Measurements from ENCODE around the gene CEP131.
A peak's percentile ranks its signal among the peaks of the same experiment; 100 is the strongest.

The CEP131 gene

DNA sequence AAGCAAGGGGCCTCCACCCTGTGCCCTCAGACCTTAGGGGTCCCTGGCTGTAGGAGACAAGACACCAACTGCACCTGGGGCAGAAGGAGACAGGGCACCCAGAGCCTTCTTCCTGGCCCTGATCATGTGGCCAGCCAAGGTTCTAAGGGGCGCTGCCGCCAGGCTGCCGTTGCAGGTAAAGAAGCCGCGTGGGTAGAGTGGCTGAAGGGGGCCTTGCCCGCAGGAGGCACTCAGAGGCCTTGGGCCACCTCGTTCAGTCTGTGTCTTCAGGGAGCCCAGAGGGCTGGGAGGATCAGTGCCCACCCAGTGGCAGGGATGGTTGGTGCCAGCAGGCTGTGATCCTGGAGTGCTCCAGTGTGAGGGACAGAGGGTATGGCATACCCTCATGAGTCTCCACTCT is 55.1 kb downstream of the CEP131 start:
- DNase-seq (ENCODE audit: low spot score) (no peak), ATAC-seq (ENCODE audit: low read depth) (no peak)
- H3K4me3 ChIP-seq (ENCODE audit: severe bottlenecking): no peak overlapping the region
- H3K9me3 ChIP-seq (ENCODE audit: severe bottlenecking): no peaks in the 10 kb centered on the region
- no peaks in the 10 kb centered on the region for H3K4me1 ChIP-seq (ENCODE audit: insufficient read depth, poor library complexity, severe bottlenecking)
- TF ChIP-seq, protein P1, sequence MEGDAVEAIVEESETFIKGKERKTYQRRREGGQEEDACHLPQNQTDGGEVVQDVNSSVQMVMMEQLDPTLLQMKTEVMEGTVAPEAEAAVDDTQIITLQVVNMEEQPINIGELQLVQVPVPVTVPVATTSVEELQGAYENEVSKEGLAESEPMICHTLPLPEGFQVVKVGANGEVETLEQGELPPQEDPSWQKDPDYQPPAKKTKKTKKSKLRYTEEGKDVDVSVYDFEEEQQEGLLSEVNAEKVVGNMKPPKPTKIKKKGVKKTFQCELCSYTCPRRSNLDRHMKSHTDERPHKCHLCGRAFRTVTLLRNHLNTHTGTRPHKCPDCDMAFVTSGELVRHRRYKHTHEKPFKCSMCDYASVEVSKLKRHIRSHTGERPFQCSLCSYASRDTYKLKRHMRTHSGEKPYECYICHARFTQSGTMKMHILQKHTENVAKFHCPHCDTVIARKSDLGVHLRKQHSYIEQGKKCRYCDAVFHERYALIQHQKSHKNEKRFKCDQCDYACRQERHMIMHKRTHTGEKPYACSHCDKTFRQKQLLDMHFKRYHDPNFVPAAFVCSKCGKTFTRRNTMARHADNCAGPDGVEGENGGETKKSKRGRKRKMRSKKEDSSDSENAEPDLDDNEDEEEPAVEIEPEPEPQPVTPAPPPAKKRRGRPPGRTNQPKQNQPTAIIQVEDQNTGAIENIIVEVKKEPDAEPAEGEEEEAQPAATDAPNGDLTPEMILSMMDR (IDR thresholded peaks at IDR 0.05; ENCODE audit: poor library complexity, severe bottlenecking): no peak
- H3K27me3 ChIP-seq (ENCODE audit: insufficient read depth, poor library complexity, severe bottlenecking): peaks cover 36% of the 10 kb centered on the region
- H3K27ac ChIP-seq (ENCODE audit: poor library complexity, severe bottlenecking): no peak overlapping the region
- no peaks in the 10 kb centered on the region for H3K36me3 ChIP-seq (ENCODE audit: low read depth)

DNA sequence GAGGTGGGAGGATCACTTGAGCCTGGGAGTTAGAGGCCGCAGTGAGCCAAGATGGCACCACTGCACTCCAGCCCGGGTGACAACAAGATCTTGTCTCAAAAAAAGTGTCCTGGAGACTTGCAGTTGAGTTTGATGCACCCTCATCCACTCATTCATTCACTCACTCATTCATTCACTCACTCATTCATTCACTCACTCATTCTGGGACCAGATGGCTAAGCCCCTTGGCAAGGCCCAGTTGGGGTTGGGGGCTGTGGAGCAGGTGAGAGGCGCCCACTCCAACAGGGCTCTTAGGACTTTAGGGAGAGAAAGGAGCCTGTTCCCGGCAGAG is 55.6 kb downstream of the CEP131 start:
- TF ChIP-seq, protein P1 (IDR thresholded peaks at IDR 0.05; ENCODE audit: poor library complexity, severe bottlenecking): no peak
- ATAC-seq (ENCODE audit: low read depth) (no peak), DNase-seq (ENCODE audit: low spot score) (no peak)
- no peaks in the 10 kb centered on the region for H3K9me3 ChIP-seq (ENCODE audit: severe bottlenecking)
- peaks cover 36% of the 10 kb centered on the region for H3K27me3 ChIP-seq (ENCODE audit: insufficient read depth, poor library complexity, severe bottlenecking)
- H3K36me3 ChIP-seq (ENCODE audit: low read depth): no peaks in the 10 kb centered on the region
- no peak overlapping the region for H3K27ac ChIP-seq (ENCODE audit: poor library complexity, severe bottlenecking)
- no peak overlapping the region for H3K4me3 ChIP-seq (ENCODE audit: severe bottlenecking)
- H3K4me1 ChIP-seq (ENCODE audit: insufficient read depth, poor library complexity, severe bottlenecking): no peaks in the 10 kb centered on the region

DNA sequence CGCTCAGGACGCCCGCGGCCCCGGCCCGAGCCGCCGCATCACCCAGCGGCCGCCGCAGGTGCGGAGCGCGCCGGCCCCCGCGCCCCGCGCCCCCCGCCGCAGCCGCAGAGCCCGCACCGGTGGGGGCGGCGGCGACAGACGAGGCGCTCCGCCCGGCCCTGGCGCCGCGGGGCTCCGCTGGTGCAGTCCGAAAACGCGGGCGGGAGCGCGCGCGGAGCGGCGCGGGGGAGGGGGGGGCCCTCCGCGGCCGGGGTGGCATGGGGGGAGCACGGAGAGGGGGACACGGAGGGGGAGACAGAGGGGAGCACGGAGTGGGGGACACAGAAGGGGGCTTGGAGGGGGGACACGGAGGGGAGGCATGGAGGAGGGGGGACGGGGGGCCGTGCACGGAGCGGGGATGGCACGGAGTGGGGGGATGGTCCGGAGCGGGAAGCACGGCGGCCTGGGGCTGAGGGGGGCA is 56.7 kb downstream of the CEP131 start, which contains the start of gene AATK:
Gene AATK (minus strand): TSS at position 189 of the 460 bp plus-strand sequence. CDS start 229 bp downstream, outside the sequence.
- Histone ChIP-seq H3K36me3 (ENCODE audit: low read depth) (no peaks in the 10 kb centered on the region), H3K4me1 (ENCODE audit: insufficient read depth, poor library complexity, severe bottlenecking) (no peaks in the 10 kb centered on the region), H3K27ac (ENCODE audit: poor library complexity, severe bottlenecking) (no peak within 1 kb of the TSS), H3K4me3 (ENCODE audit: severe bottlenecking) (peak within 1 kb of the TSS; percentile 17), H3K27me3 (ENCODE audit: insufficient read depth, poor library complexity, severe bottlenecking) (peaks cover 36% of the 10 kb centered on the region), H3K9me3 (ENCODE audit: severe bottlenecking) (no peaks in the 10 kb centered on the region)
- ATAC-seq (ENCODE audit: low read depth): no peak
- TF ChIP-seq, protein P1 (IDR thresholded peaks at IDR 0.05; ENCODE audit: poor library complexity, severe bottlenecking): no peak
- no peak for DNase-seq (ENCODE audit: low spot score)

DNA sequence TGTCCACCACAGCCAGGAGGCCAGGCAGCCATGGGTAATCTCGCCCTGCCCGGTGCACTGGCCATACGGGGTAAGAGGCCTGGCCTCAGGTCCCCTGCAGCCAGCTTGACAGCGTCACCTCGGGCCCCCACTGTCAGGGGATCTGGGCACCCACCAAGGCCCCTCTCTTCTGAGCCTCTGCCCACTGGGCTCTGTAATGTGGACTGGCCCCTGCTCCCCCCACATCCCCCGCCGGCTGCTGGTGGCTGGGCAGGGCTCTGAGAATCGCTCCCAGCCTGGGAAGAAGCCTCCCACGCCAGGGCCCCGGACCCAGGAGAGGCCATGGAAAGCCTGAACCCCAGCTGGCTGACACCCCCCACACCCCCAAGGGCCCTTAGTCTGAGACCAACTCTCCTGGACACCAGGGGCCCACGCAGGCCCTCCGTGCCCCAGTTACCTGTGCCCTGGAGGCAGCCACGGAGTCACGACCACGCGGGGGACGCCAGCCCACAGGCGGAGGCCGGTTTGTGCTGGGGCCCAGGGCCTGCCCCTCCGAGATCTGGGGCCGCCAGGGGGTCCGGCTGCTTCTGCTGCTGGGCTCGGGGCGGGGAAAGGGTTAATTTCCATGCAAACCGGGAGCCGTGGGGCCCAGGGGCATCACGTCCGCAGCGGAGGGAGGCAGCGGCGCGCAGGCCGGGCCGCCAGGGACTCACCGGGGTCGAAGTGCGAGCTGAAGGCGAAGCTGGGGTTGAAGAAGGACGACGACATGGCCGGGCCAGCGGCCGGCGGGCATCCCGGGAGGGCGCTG is 57.3 kb downstream of the CEP131 start, which contains the start of gene PVALEF:
Gene PVALEF (plus strand): TSS at position 262 of the 787 bp plus-strand sequence. CDS start 15,720 bp downstream, outside the sequence.
- Histone ChIP-seq H3K4me1 (ENCODE audit: insufficient read depth, poor library complexity, severe bottlenecking) (no peaks in the 10 kb centered on the region), H3K27me3 (ENCODE audit: insufficient read depth, poor library complexity, severe bottlenecking) (peaks cover 36% of the 10 kb centered on the region), H3K9me3 (ENCODE audit: severe bottlenecking) (no peaks in the 10 kb centered on the region), H3K36me3 (ENCODE audit: low read depth) (no peaks in the 10 kb centered on the region), H3K4me3 (ENCODE audit: severe bottlenecking) (peak within 1 kb of the TSS; percentile 17), H3K27ac (ENCODE audit: poor library complexity, severe bottlenecking) (no peak within 1 kb of the TSS)
- TF ChIP-seq, protein P1 (IDR thresholded peaks at IDR 0.05; ENCODE audit: poor library complexity, severe bottlenecking): no peak
- DNase-seq (ENCODE audit: low spot score) (no peak), ATAC-seq (ENCODE audit: low read depth) (0 out of 3 replicates have a peak, but pooled peaks have one; percentile 6)
